HG03280 (cell line): Measurements from ENCODE around the gene DVL3.
"Not testable (repeated sequence)": the region's sequence is repeated elsewhere in the genome, so short reads cannot be mapped to it uniquely, and the experiment has no call there.

Source experiments
- ATAC-seq: cut with Tn5 transposase; IDR thresholded peaks from one replicate; pipeline ENCODE4 v1.9.1; 2021; ENCODE audit warnings: mild to moderate bottlenecking, moderate library complexity; ENCODE audit not compliant: unreplicated experiment

The DVL3 gene

DNA sequence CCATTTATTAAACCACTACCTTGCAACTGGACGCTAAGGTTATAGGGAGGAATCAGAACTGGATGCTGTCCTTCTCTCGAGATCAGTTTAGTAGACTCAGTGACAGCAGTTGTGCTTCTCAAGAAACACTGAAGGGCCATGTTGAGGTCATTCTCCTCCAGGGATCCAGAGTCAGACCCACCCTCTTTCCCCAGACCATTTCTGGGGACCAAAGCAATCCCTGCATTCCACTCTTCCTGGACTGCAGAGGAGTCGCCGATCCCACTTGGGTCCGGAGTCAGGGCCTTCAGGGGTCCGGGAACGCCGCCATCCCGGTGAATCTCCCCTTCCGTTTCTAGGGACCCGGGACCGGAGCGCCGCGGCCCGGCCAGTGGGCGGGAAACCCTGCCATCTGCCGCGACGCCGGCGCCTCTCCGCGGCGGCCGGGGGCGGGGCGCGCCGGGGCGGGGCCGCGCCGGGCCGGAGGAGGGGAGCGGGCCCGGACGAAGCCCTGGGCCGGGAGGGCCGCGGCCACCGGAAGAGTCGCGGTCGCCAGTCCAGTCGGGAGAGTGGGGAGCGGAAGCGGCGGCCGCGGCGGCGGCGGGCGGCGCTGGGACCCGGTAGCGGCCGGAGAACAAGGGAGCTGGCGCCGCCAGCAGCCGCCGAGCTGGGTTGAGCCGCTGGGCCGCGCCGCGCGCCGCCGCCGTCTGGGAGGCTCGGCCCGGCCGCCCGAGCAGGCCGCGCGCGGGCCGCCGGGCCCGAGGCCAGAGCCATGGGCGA, at the start of gene DVL3:
TSS of gene DVL3 (plus strand) at position 493 of the 759 bp plus-strand sequence. CDS start at position 752, 259 bp downstream.
- ATAC-seq, result peak; percentile 82

GRCh38 chr3:184110316-184110725, 44.9 kb upstream of the DVL3 start:
- ATAC-seq, result no peak

DNA sequence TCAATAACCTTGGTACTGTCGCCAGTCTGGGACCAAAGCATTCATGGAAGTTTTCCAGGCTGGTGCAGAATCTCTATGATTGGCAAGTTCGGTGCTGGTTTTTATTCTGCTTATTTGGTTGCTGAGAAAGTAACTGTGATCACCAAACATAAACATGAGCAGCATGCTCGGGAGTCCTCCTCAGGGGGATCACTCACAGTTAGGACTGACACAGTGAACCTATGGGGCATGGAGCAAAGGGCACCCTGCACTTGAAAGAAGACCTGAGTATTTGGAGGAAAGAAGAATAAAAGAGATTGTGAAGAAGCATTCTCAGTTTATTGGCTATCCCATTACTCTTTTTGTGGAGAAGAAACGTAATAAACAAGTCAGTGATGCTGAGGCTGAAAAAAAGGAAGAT, 39.2 kb upstream of the DVL3 start:
- no peak for ATAC-seq

DNA sequence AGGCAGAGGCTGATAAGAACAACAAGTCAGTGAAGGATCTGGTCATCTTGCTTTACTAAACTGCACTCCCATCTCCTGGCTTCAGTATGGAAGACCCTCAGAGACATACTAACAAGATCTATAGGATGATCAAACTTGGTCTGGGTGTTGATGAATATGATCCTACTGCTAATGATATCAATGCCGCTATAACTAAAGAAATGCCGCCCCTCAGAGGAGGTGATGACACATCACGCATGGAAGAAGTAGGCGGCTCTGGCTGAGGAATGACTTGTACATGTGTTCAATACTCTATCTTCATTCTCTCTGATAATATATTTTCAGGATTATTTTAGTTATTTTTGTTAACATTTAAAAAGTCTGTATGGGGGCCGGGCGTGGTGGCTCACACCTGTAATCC, 37.5 kb upstream of the DVL3 start:
- ATAC-seq, result no peak

DNA sequence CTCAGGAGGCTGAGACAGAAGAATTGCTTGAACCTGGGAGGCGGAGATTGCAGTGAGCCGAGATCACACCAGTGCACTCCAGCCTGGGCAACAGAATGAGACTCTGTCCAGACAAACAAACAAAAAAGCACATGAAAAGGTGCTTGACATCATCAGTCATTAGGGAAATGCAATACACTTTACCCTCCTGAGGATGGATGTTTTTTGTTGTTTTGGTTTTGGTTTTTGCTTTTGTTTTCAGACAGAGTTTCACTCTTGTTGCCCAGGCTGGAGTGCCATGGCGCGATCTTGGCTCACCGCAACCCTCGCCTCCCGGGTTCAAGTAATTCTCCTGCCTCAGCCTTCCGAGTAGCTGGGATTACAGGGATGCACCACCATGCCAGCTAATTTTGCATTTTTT, 34.1 kb upstream of the DVL3 start:
- not testable (repeated sequence) for ATAC-seq

GRCh38 chr3:184126006-184126405, 29.2 kb upstream of the DVL3 start:
- ATAC-seq, result no peak

- no peak for ATAC-seq
Observed at GRCh38 chr3:184129012-184129411, 26.2 kb upstream of the DVL3 start.

- ATAC-seq, result no peak
Observed at GRCh38 chr3:184132945-184133344, 22.2 kb upstream of the DVL3 start.

DNA sequence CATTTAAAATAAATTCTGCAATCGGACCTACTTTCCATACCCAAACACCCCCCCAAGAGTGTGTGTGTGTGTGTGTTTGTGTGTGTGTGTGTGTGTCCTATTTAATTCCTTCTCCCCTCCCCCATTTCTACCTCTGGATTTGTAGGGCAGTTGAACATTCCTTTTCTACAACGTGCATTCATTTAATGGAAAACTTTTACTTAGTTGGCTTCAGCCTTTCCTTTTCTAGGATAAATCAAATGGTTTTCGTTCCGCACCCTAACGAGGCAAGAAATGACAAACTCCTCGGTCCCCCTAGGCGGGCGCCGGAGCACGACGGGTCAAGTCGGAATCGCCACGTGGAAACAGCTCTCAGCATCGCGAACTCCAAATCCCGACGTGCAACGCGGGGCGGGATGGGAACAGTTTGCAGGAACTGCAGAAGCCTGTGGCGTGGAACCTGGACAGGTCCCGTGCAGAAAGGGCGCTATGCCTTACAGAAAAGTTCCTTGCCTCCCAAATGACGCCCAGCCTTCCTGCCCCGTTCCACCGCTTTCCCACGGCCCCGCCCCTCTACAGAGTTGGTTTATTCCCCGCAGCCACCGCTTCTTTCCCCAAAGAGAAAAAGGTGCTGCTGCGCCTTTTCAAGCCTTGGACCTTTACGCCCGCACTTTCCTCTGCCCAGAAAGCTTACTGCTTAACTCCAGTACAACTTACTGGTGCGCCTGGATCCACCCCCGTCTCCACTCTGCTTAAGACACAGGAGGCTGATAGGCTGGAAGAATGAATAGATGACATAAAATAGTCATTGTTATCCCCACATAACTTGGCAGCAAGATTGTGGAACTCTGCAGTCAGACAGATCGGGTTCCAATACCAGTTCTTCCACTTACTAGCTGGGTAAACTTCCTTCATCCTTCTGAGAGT, 21.1 kb upstream of the DVL3 start:
- ATAC-seq, result no peak

DNA sequence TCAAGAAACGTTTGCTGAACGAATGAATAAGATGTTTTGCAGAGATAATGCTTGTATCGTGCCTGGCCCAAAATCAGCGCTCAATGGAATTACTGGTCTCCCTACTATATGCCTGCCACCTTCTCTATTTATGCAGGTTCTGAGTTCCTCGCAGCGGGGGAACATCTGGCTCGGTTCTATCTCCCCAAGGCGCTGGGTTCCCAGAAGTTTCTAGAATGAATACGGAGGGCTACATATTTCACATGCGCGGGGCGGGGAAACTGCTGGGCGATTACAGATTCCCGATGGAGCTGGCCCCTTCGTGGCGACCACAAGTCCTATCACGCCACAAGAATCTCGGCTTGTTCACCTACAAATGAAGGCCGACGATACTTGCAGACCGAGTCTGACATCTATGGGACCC, 20.4 kb upstream of the DVL3 start:
- ATAC-seq, result peak; percentile 4

- ATAC-seq, result peak; percentile 87
Observed at GRCh38 chr3:184135149-184135910, 19.8 kb upstream of the DVL3 start, which contains the start of gene EIF2B5. Gene EIF2B5, plus strand, starts transcription at chr3:184135358. Its CDS starts 28 bp downstream, at chr3:184135386.

- ATAC-seq, result no peak
Observed at GRCh38 chr3:184135911-184136260, 19.3 kb upstream of the DVL3 start.

DNA sequence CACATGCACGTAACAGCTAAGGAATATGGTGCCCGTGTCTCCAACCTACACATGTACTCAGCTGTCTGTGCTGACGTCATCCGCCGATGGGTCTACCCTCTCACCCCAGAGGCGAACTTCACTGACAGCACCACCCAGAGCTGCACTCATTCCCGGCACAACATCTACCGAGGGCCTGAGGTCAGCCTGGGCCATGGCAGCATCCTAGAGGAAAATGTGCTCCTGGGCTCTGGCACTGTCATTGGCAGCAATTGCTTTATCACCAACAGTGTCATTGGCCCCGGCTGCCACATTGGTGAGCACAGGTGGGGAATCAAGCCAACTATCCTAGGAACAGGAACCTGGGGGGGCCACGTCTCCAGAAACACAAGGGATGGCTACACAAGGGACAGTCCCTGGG, 14.7 kb upstream of the DVL3 start:
- no peak for ATAC-seq

- ATAC-seq, result no peak
Observed at GRCh38 chr3:184142199-184142598, 13.0 kb upstream of the DVL3 start.

GRCh38 chr3:184143327-184143726, 11.8 kb upstream of the DVL3 start:
- no peak for ATAC-seq

GRCh38 chr3:184144505-184144904, 10.7 kb upstream of the DVL3 start:
- no peak for ATAC-seq

- ATAC-seq, result no peak
Observed at GRCh38 chr3:184145111-184145524, 10.1 kb upstream of the DVL3 start.

- ATAC-seq, result no peak
Observed at GRCh38 chr3:184145751-184146270, 9.4 kb upstream of the DVL3 start.

DNA sequence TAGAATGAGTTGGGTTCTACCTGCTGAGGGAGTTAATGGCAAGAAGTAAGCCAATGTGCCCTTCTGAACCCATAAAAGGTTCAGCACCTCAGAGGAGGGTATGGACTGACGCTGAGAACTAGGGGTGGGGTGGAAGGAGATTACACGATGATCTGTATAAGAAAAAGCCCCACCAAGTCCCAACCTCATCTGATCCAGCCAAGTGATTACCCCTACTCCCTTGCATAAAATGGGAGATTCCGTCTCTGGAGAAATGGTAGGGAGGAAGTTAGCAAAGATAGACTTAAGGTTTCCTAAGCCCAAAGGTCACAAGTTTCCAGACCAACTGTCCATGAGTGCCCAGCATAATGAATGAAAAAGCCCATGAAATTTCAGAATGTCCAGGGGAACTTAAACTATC, 7.1 kb upstream of the DVL3 start:
- ATAC-seq, result no peak

DNA sequence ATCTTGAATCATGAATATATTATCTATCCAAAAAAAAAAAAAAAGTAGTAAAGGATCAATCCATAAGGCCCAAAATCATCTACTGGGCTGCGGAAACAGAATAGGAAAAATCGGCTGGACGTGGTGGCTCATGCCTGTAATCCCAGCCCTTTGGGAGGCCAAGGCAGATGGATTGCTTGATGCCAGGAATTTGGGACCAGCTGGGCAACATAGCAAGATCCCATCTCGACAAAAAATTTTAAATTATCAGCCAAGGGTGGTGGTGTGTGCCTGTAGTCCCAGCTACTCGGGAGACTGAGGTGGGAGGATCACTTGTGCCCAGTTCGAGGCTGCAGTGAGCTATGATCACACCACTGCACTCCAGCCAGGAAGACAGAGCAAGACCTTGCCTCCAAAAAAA, 6.1 kb upstream of the DVL3 start:
- ATAC-seq, result no peak

- not testable (repeated sequence) for ATAC-seq
Observed at GRCh38 chr3:184149770-184150169, 5.4 kb upstream of the DVL3 start.
